Vagina (tissue), 2 donors: ENCODE results near the gene ALKBH5.

Experiments used
- POLR2A ChIP-seq, 2 donors: fragments of 450-650 bp; IDR thresholded peaks; one replicate each; pipeline ENCODE4 v1.6.1; 2017; ENCODE audit warnings: antibody characterized with exemption in 2 of 2, mild to moderate bottlenecking in 2 of 2, moderate library complexity in 2 of 2
- TF ChIP-seq, protein P1 (sequence below), 3 experiments: fragments of 450-650 bp in 2 of 3; fragments of 200-600 bp in 1 of 3; sonication (generic) in 1 of 3; IDR thresholded peaks; one replicate each; pipeline ENCODE4 v1.5.1; 2017 to 2019; ENCODE audit warnings: antibody characterized with exemption in 3 of 3, mild to moderate bottlenecking in 2 of 3, moderate library complexity in 2 of 3

DNA sequence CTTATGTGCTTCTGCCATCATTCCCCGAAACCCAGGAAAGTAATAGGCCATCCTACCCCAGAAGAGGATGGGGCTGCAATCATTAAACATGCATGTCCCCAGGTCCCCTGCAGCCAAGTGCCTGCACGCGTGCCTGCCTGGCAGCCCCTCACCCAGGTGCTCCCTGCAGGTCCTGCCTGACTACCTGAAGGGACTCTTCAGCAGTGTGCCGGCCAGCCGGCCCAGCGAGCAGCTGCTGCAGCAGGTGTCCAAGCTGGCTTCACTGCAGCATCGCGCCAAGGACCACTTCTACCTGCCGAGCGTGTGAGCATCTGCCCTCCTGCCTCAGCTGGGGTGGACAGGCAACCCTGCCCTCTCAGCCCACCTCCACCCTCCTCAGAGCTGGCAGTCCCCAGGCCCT is 16.2 kb upstream of the ALKBH5 start:
- TF ChIP-seq POLR2A (IDR thresholded peaks at IDR 0.05): no peak
- TF ChIP-seq, protein P1, sequence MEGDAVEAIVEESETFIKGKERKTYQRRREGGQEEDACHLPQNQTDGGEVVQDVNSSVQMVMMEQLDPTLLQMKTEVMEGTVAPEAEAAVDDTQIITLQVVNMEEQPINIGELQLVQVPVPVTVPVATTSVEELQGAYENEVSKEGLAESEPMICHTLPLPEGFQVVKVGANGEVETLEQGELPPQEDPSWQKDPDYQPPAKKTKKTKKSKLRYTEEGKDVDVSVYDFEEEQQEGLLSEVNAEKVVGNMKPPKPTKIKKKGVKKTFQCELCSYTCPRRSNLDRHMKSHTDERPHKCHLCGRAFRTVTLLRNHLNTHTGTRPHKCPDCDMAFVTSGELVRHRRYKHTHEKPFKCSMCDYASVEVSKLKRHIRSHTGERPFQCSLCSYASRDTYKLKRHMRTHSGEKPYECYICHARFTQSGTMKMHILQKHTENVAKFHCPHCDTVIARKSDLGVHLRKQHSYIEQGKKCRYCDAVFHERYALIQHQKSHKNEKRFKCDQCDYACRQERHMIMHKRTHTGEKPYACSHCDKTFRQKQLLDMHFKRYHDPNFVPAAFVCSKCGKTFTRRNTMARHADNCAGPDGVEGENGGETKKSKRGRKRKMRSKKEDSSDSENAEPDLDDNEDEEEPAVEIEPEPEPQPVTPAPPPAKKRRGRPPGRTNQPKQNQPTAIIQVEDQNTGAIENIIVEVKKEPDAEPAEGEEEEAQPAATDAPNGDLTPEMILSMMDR (IDR thresholded peaks at IDR 0.05): no peak
